Endothelial cell of umbilical vein (primary cell): Measurements from ENCODE around the gene SLC13A1. TPM values are rescaled to one million over a fixed set of nuclear protein-coding genes. Genes with fewer than 3 reads are reported as not detected.

ENCODE experiments used
- BruUV-seq: library from RNA; stranded (reverse); fragments of 400-500 nt; replicated peaks from 2 replicates; lab custom pipeline; 2021; lab: Mats Ljungman, UMichigan
- CTCF ChIA-PET: fragments of 300-600, 350-600 bp; sonication (Branson Sonifier 250); formaldehyde crosslinking; loops from one replicate; lab custom pipeline; 2021; ENCODE audit warnings: antibody characterized with exemption, inconsistent platforms; lab: Charles Lee
- POLR2A ChIA-PET: fragments of 300-600, 350-600 bp; sonication (Branson Sonifier 250); formaldehyde crosslinking; loops from one replicate; lab custom pipeline; 2021; ENCODE audit warnings: antibody characterized with exemption, inconsistent platforms; lab: Charles Lee
- DNase-seq: peaks from one replicate; pipeline ENCODE4 v3.0.0-alpha.2; 2011; ENCODE audit warnings: low read depth, low spot score
- FAIRE-seq: peaks from 2 replicates; lab custom pipeline; 2011; peaks lifted over from hg19 to GRCh38; lab: Jason Lieb, UNC
- H2AFZ ChIP-seq: 2 replicates; pipeline ENCODE4 v1.6.0; 2012; ENCODE audit warnings: low read depth, low read length, control low read depth, inconsistent platforms
- H3K27ac ChIP-seq: 2 replicates; pipeline ENCODE4 v1.5.1; 2011; ENCODE audit warnings: low read depth, mild to moderate bottlenecking, control low read depth, low read length, moderate library complexity; ENCODE audit not compliant: insufficient read depth
- H3K27me3 ChIP-seq, 2 experiments: 2 replicates each; pipeline versions ENCODE4 v1.6.0 to v1.6.1; 2011; ENCODE audit warnings: low read length in 2 of 2, mixed read lengths in 1 of 2; ENCODE audit not compliant: control insufficient read depth in 2 of 2, insufficient read depth in 2 of 2
- H3K36me3 ChIP-seq, 2 experiments: 2 replicates in 1 of 2; 3 replicates in 1 of 2; pipeline ENCODE4 v1.5.1; 2011; ENCODE audit warnings: low read length in 2 of 2, mild to moderate bottlenecking in 1 of 2, moderate library complexity in 1 of 2; ENCODE audit not compliant: control insufficient read depth in 2 of 2, insufficient read depth in 2 of 2; ENCODE audit errors: extremely low read depth in 1 of 2
- H3K4me1 ChIP-seq: 3 replicates; pipeline ENCODE4 v1.5.1; 2011; ENCODE audit warnings: mild to moderate bottlenecking, low read length; ENCODE audit not compliant: control insufficient read depth, insufficient read depth; ENCODE audit errors: extremely low read depth
- H3K4me2 ChIP-seq: 2 replicates; pipeline ENCODE4 v1.6.1; 2011; ENCODE audit warnings: low read length, control low read depth, mixed read lengths; ENCODE audit not compliant: insufficient read depth
- H3K4me3 ChIP-seq, 3 experiments: fragments of 200-600 bp in 1 of 3; sonication (generic), shearing (Covaris generic) in 1 of 3; replicated peaks in 1 of 3; 2 replicates each; pipeline ENCODE4 v1.5.1; 2011 to 2016; ENCODE audit warnings: control low read depth in 3 of 3, low read length in 3 of 3, mild to moderate bottlenecking in 2 of 3, inconsistent platforms in 1 of 3, low read depth in 1 of 3, moderate library complexity in 1 of 3; ENCODE audit not compliant: insufficient read depth in 1 of 3
- H3K79me2 ChIP-seq: 2 replicates; pipeline ENCODE4 v1.6.0; 2012; ENCODE audit warnings: low read length, inconsistent platforms; ENCODE audit not compliant: control insufficient read depth, insufficient read depth
- H3K9ac ChIP-seq: replicated peaks from 2 replicates; pipeline ENCODE3; 2011; ENCODE audit warnings: low read length, control low read depth; ENCODE audit not compliant: insufficient read depth; ENCODE audit errors: extremely low read depth
- H3K9me1 ChIP-seq: replicated peaks from 3 replicates; pipeline ENCODE4 v1.6.0; 2011; ENCODE audit warnings: mild to moderate bottlenecking, low read length; ENCODE audit not compliant: control insufficient read depth, insufficient read depth; ENCODE audit errors: extremely low read depth
- H3K9me3 ChIP-seq: replicated peaks from 2 replicates; pipeline ENCODE4 v1.5.1; 2012; ENCODE audit warnings: low read length, inconsistent platforms; ENCODE audit not compliant: control insufficient read depth, insufficient read depth
- H4K20me1 ChIP-seq: replicated peaks from 2 replicates; pipeline ENCODE3; 2011; ENCODE audit warnings: mild to moderate bottlenecking, low read length; ENCODE audit not compliant: control insufficient read depth, insufficient read depth; ENCODE audit errors: extremely low read depth
- EZH2 ChIP-seq: IDR thresholded peaks from 2 replicates; pipeline ENCODE4 v1.6.1; 2012; ENCODE audit warnings: borderline replicate concordance, low read depth, mild to moderate bottlenecking, moderate library complexity, low read length, inconsistent platforms; ENCODE audit not compliant: severe bottlenecking
- FOS ChIP-seq: IDR thresholded peaks from 2 replicates; pipeline ENCODE4 v1.6.1; 2011; ENCODE audit warnings: mild to moderate bottlenecking, low read length, moderate library complexity, borderline replicate concordance; ENCODE audit not compliant: insufficient read depth
- MYC ChIP-seq: IDR thresholded peaks from one replicate; pipeline ENCODE4 v1.6.1; 2011; ENCODE audit warnings: mild to moderate bottlenecking, low read depth, low read length
- POLR2A ChIP-seq: IDR thresholded peaks from 2 replicates; pipeline ENCODE4 v1.6.1; 2012; ENCODE audit warnings: low read depth, mild to moderate bottlenecking, control low read depth, low read length
- POLR2AphosphoS5 ChIP-seq: IDR thresholded peaks from 2 replicates; pipeline ENCODE4 v1.6.1; 2012; ENCODE audit warnings: low read depth, mild to moderate bottlenecking, control low read depth, low read length, moderate library complexity; ENCODE audit not compliant: insufficient read depth
- dilution Hi-C: fragments of 300-500 bp; cut with MboI; formaldehyde crosslinking; loops from one replicate; pipeline ENCODE4 v1.15.0; 2019; ENCODE audit warnings: low sequenced_read_pairs; ENCODE audit not compliant: extremely low pct_ligation_motif_present
- intact Hi-C: fragments of 100-400 bp; cut with micrococcal nuclease; formaldehyde crosslinking; loops from one replicate; pipeline ENCODE4 v1.10.0; 2022
- polyA plus RNA-seq, 4 experiments: library from polyadenylated mRNA; depleted of rRNA in 3 of 4; stranded (reverse) in 3 of 4; unstranded in 1 of 4; fragments of >200 nt; gene quantifications; 2 replicates each; pipeline versions ENCODE4 v1.2.1 to v1.2.3, GENCODE V29; 2011 to 2012; ENCODE audit warnings: missing spikeins in 1 of 4
- total RNA-seq: library from RNA; stranded (reverse); gene quantifications from 2 replicates; pipeline ENCODE4 v1.2.3, GENCODE V29; 2021
- TF ChIP-seq, protein P1 (sequence below): IDR thresholded peaks from 2 replicates; pipeline ENCODE4 v1.6.1; 2011; ENCODE audit not compliant: insufficient read depth, insufficient read length

Gene SLC13A1
- total and polyA plus RNA-seq, 2 donors (not counting 3 experiments of a cell fraction or from before 2014, with no cell fraction given), result not detected

DNA sequence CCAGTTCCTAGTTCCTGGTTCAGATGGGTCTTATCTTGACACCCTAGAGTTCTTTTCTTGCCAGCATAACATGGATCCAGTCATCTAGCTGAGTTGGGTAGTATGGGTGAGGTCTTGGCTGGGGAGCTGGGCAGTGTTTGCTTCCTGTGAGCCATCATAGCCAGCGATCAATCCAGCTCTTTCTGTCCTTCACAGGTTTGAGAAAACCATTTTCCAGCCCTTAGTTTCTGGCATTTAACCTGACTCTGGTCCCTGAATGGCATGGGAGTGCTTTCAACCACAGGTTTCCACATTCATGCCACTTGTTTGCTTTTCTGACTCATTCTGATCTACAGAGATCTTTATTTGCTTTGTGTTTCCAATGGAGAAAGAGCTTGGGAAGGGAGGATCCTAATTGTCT is 8.6 kb downstream of the SLC13A1 start:
- no peaks in the 10 kb centered on the region for H3K36me3 ChIP-seq
- DNase-seq (no peak), FAIRE-seq (no peak)
- intact Hi-C loops (no loop called here), dilution Hi-C loops (no loop called here)
- H3K4me2 ChIP-seq, result no peak overlapping the region
- H3K27ac ChIP-seq, result no peak overlapping the region
- H2AFZ ChIP-seq, result no peak overlapping the region
- CTCF ChIA-PET, result interaction anchor here (1.0 kb wide), 1 partner anchor 11 kb away, joined by 3 read pairs; no protein-coding TSS in a partner anchor
- H3K4me1 ChIP-seq, result no peaks in the 10 kb centered on the region
- no peaks in the 10 kb centered on the region for H3K27me3 ChIP-seq
- TF ChIP-seq, protein P1, sequence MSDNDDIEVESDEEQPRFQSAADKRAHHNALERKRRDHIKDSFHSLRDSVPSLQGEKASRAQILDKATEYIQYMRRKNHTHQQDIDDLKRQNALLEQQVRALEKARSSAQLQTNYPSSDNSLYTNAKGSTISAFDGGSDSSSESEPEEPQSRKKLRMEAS, result no peak
- TF ChIP-seq FOS, result peak; percentile 15
- TF ChIP-seq EZH2, result no peak
- no peak for TF ChIP-seq POLR2AphosphoS5
- TF ChIP-seq POLR2A, result no peak
- TF ChIP-seq MYC, result no peak
- no peaks in the 10 kb centered on the region for H3K79me2 ChIP-seq
- H4K20me1 ChIP-seq, result no peaks in the 10 kb centered on the region
- POLR2A ChIA-PET, result no interaction called here
- H3K9me1 ChIP-seq, result no peaks in the 10 kb centered on the region
- no peak overlapping the region for H3K9ac ChIP-seq
- H3K4me3 ChIP-seq, result no peak overlapping the region
- BruUV-seq, result no TSS peak
- no peaks in the 10 kb centered on the region for H3K9me3 ChIP-seq

DNA sequence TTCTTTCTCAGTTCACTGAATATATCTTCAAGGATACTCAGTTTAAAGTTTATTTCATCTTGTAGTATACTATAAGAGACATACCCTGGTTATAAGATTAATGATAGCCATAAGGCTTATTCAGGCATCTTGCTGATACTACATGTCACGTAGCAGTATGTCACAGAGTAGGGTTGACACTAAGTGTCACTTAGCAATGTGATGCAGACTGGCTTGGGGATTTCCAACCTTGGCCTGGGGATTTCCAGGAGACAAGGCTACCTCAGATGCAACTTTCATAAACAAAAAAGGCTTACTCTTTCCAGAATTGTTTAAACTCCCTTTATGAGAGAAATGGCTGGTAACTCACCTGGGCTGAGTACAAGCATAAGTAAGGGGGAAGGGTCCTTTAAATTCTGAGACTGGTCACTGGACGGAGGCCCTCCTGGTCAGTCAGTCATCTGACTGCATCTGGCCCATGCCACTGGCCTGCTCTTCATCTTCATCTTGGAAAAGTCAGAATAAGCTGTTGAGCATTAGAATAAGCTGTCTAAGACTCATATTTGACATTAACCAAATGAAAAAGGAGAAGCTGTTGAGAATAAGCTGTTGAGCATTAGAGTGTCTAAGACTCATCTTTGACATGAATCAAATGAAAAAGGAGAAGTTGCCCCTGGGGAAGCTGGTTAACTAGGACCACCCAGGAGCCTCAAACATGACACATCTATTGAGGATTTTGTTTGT is 9.5 kb downstream of the SLC13A1 start:
- Histone ChIP-seq H3K9me3 (no peaks in the 10 kb centered on the region), H3K9me1 (no peaks in the 10 kb centered on the region), H4K20me1 (no peaks in the 10 kb centered on the region), H3K27ac (no peak overlapping the region), H3K4me3 (no peak overlapping the region), H3K4me1 (no peaks in the 10 kb centered on the region), H3K9ac (no peak overlapping the region), H3K4me2 (no peak overlapping the region), H3K79me2 (no peaks in the 10 kb centered on the region), H3K27me3 (no peaks in the 10 kb centered on the region), H2AFZ (no peak overlapping the region), H3K36me3 (no peaks in the 10 kb centered on the region)
- BruUV-seq, result no TSS peak
- ChIA-PET CTCF (interaction anchor here (1.0 kb wide), 1 partner anchor 10 kb away, joined by 3 read pairs; no protein-coding TSS in a partner anchor), POLR2A (no interaction called here)
- DNase-seq, result no peak
- intact Hi-C loops, result no loop called here
- no peak for TF ChIP-seq MYC
- FAIRE-seq, result no peak
- dilution Hi-C loops, result no loop called here
